ENCODE results near the gene FAM241B.

DNA sequence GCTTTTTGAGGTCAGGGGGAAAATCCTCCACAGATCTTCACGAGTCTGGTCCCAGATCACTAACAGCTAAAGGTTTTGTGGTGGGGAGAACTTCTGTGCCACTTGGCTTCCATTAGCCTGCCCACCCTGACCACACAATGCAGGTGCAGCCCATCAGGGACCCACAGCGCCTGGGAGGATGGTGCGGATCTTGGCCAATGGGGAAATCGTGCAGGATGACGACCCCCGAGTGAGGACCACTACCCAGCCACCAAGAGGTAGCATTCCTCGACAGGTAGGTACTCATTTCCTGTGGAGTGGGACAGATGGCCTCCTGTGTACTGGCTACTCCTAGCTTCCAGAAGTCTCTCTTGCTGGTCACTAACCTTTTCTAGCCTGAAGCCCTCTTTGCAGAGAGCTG lies 1.5 kb downstream of the FAM241B start:
- TF ChIP-seq BHLHE40 (IDR thresholded peaks at IDR 0.05; ENCODE audit: borderline replicate concordance): no peak
- TF ChIP-seq ZNF384 (IDR thresholded peaks at IDR 0.05): no peak
- TF ChIP-seq ELF4 (IDR thresholded peaks at IDR 0.05): no peak
- TF ChIP-seq NFRKB (IDR thresholded peaks at IDR 0.05): no peak
- TF ChIP-seq FOXM1 (IDR thresholded peaks at IDR 0.05; ENCODE audit: borderline replicate concordance): no peak
- TF ChIP-seq SP1 (IDR thresholded peaks at IDR 0.05): no peak
- no peak for TF ChIP-seq SUZ12 (IDR thresholded peaks at IDR 0.05)
- TF ChIP-seq HDGF (IDR thresholded peaks at IDR 0.05; ENCODE audit: borderline replicate concordance): no peak
- TF ChIP-seq, protein P1, sequence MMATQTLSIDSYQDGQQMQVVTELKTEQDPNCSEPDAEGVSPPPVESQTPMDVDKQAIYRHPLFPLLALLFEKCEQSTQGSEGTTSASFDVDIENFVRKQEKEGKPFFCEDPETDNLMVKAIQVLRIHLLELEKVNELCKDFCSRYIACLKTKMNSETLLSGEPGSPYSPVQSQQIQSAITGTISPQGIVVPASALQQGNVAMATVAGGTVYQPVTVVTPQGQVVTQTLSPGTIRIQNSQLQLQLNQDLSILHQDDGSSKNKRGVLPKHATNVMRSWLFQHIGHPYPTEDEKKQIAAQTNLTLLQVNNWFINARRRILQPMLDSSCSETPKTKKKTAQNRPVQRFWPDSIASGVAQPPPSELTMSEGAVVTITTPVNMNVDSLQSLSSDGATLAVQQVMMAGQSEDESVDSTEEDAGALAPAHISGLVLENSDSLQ (IDR thresholded peaks at IDR 0.05): no peak
- TF ChIP-seq ARNT (IDR thresholded peaks at IDR 0.05): no peak
- TF ChIP-seq LEF1 (IDR thresholded peaks at IDR 0.05; ENCODE audit: borderline replicate concordance): no peak
